Activated gamma-delta T cell treated with Interleukin-2 at 50 U/mL for 16 hours (primary cell): ENCODE measurements around the gene PDGFA.

Experiments used
- DNase-seq: peaks from one replicate; pipeline ENCODE4 v3.0.0-alpha.2; 2020

The PDGFA gene

GRCh38 chr7:485188-486081 is 34.2 kb downstream of the PDGFA start:
- no peak for DNase-seq

- no peak for DNase-seq
Observed at GRCh38 chr7:484356-485101, 35.1 kb downstream of the PDGFA start.

- no peak for DNase-seq
Observed at GRCh38 chr7:483656-484355, 35.8 kb downstream of the PDGFA start.

- no peak for DNase-seq
Observed at GRCh38 chr7:482521-483083, 37.0 kb downstream of the PDGFA start.

- DNase-seq, result no peak
Observed at GRCh38 chr7:481219-481930, 38.3 kb downstream of the PDGFA start.

- DNase-seq, result no peak
Observed at GRCh38 chr7:480531-481218, 39.0 kb downstream of the PDGFA start.

- DNase-seq, result no peak
Observed at GRCh38 chr7:479948-480499, 39.6 kb downstream of the PDGFA start.

GRCh38 chr7:479115-479947 is 40.3 kb downstream of the PDGFA start:
- DNase-seq, result no peak

- no peak for DNase-seq
Observed at GRCh38 chr7:477626-478220, 41.9 kb downstream of the PDGFA start.

GRCh38 chr7:476736-477360 is 42.8 kb downstream of the PDGFA start:
- no peak for DNase-seq

- DNase-seq, result no peak
Observed at GRCh38 chr7:475951-476441, 43.6 kb downstream of the PDGFA start.

GRCh38 chr7:475425-475728 is 44.3 kb downstream of the PDGFA start:
- no peak for DNase-seq

GRCh38 chr7:474605-475424 is 44.8 kb downstream of the PDGFA start:
- no peak for DNase-seq

GRCh38 chr7:473870-474604 is 45.6 kb downstream of the PDGFA start:
- no peak for DNase-seq

- DNase-seq, result no peak
Observed at GRCh38 chr7:473211-473734, 46.4 kb downstream of the PDGFA start.

- no peak for DNase-seq
Observed at GRCh38 chr7:472640-472957, 47.0 kb downstream of the PDGFA start.

GRCh38 chr7:471866-472639 is 47.6 kb downstream of the PDGFA start:
- no peak for DNase-seq
